ENCODE results near the gene SMOC1.

DNA sequence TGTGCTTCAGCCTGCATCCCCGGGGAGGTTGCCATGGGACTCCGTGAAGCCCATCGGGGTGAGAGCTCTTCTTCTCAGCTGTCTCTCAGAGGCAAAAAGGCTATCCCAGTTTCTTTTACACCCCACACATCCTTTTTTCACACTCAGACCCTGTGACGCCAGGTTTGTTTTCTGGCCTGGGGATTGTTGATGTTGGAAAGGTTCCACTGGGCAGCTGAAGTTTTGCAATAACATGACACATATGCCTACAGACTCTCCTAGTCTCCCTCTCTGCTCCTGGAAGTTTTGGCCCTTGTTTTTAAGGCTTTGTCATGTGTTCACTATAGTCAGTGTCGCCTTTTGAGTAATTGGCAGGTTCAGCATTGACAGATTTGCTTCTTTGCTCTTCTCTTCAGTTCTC is 118.6 kb downstream of the SMOC1 start:
- TF ChIP-seq EZH2phosphoT487 (IDR thresholded peaks at IDR 0.05; ENCODE audit: insufficient read depth, low read depth) (no peak), EZH2 (IDR thresholded peaks at IDR 0.05; ENCODE audit: insufficient read depth, poor library complexity, severe bottlenecking) (no peak)

Measured in GM23248 (cell line).